DMS53 treated with DMSO at 0.1 percent for 48 hours (cell line): Measurements from ENCODE around the gene SHROOM3.

Experiments
- DNase-seq: peaks from one replicate; lab custom pipeline; 2025; ENCODE audit not compliant: unreplicated experiment; lab: John Stamatoyannopoulos, UW

SHROOM3 gene

GRCh38 chr4:76654084-76654483 is 219.1 kb downstream of the SHROOM3 start:
- DNase-seq, result no peak

GRCh38 chr4:76654791-76655190 is 219.8 kb downstream of the SHROOM3 start:
- no peak for DNase-seq

GRCh38 chr4:76655566-76656479 is 220.8 kb downstream of the SHROOM3 start:
- DNase-seq, result no peak

GRCh38 chr4:76657443-76657842 is 222.4 kb downstream of the SHROOM3 start:
- DNase-seq, result no peak

- no peak for DNase-seq
Observed at GRCh38 chr4:76658231-76659102, 223.4 kb downstream of the SHROOM3 start.

- no peak for DNase-seq
Observed at GRCh38 chr4:76659103-76659490, 224.1 kb downstream of the SHROOM3 start.

GRCh38 chr4:76663824-76664223 is 228.8 kb downstream of the SHROOM3 start:
- DNase-seq, result no peak

- no peak for DNase-seq
Observed at GRCh38 chr4:76665153-76665552, 230.1 kb downstream of the SHROOM3 start.

- no peak for DNase-seq
Observed at GRCh38 chr4:76665721-76666120, 230.7 kb downstream of the SHROOM3 start.

GRCh38 chr4:76666944-76667532 is 232.0 kb downstream of the SHROOM3 start:
- DNase-seq, result no peak

- no peak for DNase-seq
Observed at GRCh38 chr4:76670631-76671030, 235.6 kb downstream of the SHROOM3 start.

GRCh38 chr4:76673362-76673761 is 238.3 kb downstream of the SHROOM3 start:
- no peak for DNase-seq

GRCh38 chr4:76674983-76675382 is 240.0 kb downstream of the SHROOM3 start:
- DNase-seq, result no peak

GRCh38 chr4:76677571-76678326 is 242.7 kb downstream of the SHROOM3 start:
- DNase-seq, result no peak

- DNase-seq, result no peak
Observed at GRCh38 chr4:76679691-76680090, 244.7 kb downstream of the SHROOM3 start.

- DNase-seq, result no peak
Observed at GRCh38 chr4:76680952-76681351, 245.9 kb downstream of the SHROOM3 start.

GRCh38 chr4:76681996-76682395 is 247.0 kb downstream of the SHROOM3 start:
- DNase-seq, result no peak

- no peak for DNase-seq
Observed at GRCh38 chr4:76683144-76683543, 248.1 kb downstream of the SHROOM3 start.

- no peak for DNase-seq
Observed at GRCh38 chr4:76687746-76688448, 252.9 kb downstream of the SHROOM3 start.

GRCh38 chr4:76688619-76689144 is 253.7 kb downstream of the SHROOM3 start:
- DNase-seq, result no peak
